ENCODE data around the gene TMOD3.

Gene TMOD3

GRCh38 chr15:51908316-51908715 is 78.9 kb downstream of the TMOD3 start:
- DNase-seq (ENCODE audit: low read depth) = no peak

- DNase-seq (ENCODE audit: low read depth) = no peak
Observed at GRCh38 chr15:51909584-51909983, 80.1 kb downstream of the TMOD3 start.

GRCh38 chr15:51912528-51912927 is 83.1 kb downstream of the TMOD3 start:
- no peak for DNase-seq (ENCODE audit: low read depth)

GRCh38 chr15:51917493-51917892 is 88.0 kb downstream of the TMOD3 start:
- no peak for DNase-seq (ENCODE audit: low read depth)

- no peak for DNase-seq (ENCODE audit: low read depth)
Observed at GRCh38 chr15:51924156-51925068, 95.0 kb downstream of the TMOD3 start.

GRCh38 chr15:51926809-51927208 is 97.4 kb downstream of the TMOD3 start:
- no peak for DNase-seq (ENCODE audit: low read depth)

DNA sequence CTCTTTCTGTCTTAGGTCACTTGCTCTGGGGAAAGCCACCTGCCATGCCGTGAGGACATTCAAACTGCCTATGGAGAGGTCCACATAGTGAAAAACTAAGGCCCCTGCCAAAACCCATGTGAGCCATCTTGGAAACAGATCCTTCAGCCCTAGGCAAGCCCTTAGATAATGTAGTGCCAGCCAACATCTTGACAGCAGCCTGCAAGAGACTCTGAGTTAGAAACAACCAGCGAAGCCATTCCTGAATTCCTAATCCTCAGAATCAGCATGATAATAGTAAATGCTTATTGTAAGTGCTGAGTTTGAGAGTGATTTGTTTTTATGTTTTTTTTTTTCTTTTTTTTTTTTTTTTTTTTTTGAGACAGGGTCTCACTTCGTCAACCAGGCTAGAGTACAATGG is 101.6 kb downstream of the TMOD3 start:
- DNase-seq (ENCODE audit: low read depth) = no peak

GRCh38 chr15:51931638-51932037 is 102.2 kb downstream of the TMOD3 start:
- no peak for DNase-seq (ENCODE audit: low read depth)

DNA sequence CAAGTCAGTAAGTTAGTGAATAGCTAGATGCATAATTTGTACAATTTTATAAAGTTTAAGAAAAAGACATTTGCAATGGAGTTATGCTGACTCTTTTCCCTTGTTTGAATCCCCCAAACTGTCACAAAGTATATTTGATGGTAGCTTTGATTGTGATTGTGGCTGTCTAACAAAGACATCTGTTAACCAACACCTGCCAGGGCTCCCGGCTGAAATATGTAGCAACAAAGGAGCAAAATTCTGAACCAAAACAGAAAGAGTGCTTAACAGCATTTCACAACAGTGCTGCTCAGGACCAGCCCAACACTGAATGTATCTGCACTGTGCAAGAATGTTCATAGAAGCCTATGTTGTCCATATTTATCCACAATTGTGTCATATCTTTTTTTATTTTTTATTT is 102.7 kb downstream of the TMOD3 start:
- no peak for DNase-seq (ENCODE audit: low read depth)

DNA sequence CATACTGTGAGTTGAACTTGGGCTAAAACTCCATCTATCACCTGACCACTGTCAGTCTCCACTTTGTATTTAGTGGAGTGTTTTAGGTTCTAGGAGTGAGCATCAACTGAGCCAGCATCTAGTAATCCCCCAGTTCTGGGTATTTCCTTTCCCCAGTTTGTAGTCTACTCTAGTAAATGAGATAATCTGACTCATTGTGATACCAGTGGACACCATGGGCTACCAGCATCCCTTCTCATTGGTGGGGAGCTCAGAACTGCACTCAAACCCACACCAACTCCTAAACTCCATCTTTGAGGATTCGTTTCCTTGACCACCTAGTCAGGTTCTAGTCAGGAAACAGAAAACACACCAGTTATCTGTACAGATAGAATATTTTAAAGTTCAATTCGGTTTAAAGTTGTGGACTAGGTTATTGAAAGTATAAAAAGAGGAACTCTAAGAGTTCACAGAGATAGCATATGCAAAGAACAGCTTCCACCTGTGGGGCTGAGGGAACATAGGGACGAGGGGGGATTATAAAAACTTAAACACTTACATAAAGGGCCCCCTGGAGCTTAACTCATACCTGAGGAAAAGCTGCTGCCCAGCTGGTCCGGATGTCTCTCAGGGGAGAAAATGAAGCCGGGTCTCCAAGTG is 106.1 kb downstream of the TMOD3 start:
- DNase-seq (ENCODE audit: low read depth) = no peak

DNA sequence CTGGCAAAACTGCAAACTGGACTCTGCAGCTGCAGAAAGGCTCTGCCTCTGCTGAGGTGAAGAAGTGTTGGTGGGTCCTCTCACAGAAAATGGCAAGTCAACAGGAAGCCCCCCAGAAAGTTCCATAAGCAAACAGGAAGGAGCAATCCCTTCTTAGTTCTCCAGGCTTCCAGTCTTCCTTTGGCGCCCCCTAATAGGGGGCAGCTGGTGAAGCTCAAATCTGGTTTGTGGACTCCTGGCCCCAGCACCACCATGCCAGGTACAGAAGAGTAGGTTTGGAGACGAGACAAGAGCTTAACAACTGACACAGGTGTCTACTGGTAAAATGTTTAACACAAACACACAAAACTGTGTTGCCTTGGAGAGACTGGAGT is 106.6 kb downstream of the TMOD3 start:
- DNase-seq (ENCODE audit: low read depth) = no peak

DNA sequence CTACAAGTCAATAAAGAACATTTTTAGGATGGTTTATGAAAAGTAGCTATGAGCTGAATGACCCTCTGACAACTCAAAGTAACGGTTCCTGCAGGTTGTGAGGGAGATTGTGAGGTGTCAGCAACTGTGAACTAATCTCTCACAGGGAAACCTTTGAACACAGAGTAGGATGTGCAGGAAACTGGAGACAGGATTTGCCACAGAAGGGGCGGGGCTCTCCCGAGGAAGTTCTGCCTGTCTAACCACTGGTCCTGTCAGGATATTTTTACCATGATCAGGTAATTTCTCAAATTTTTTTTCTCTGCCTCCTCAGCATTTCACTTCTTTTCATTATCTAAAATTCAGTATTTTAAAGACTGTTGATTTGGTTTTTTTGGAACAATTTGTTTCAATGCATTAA is 108.8 kb downstream of the TMOD3 start:
- no peak for DNase-seq (ENCODE audit: low read depth)

GRCh38 chr15:51939216-51939615 is 109.8 kb downstream of the TMOD3 start:
- no peak for DNase-seq (ENCODE audit: low read depth)

GRCh38 chr15:51947124-51947523 is 117.7 kb downstream of the TMOD3 start:
- no peak for DNase-seq (ENCODE audit: low read depth)

- DNase-seq (ENCODE audit: low read depth) = no peak
Observed at GRCh38 chr15:51952805-51953204, 123.4 kb downstream of the TMOD3 start.

GRCh38 chr15:51955504-51955903 is 126.1 kb downstream of the TMOD3 start:
- no peak for DNase-seq (ENCODE audit: low read depth)
